Measurements from ENCODE around the gene REV3L.

Gene REV3L

GRCh38 chr6:111474106-111474505, 8.9 kb downstream of the REV3L start:
- Histone ChIP-seq H3K27me3 (replicated peaks; ENCODE audit: control insufficient read depth, insufficient read depth, low read length, poor library complexity, severe bottlenecking) (no peaks in the 10 kb centered on the region), H3K36me3 (ENCODE audit: control insufficient read depth, insufficient read depth, low read length) (no peaks in the 10 kb centered on the region), H3K27ac (ENCODE audit: insufficient read depth, low read length, poor library complexity, severe bottlenecking) (no peak overlapping the region), H3K4me1 (ENCODE audit: control insufficient read depth, insufficient read depth, low read length, poor library complexity, severe bottlenecking) (no peaks in the 10 kb centered on the region), H3K9me3 (ENCODE audit: control insufficient read depth, low read length) (no peaks in the 10 kb centered on the region), H3K4me3 (ENCODE audit: insufficient read depth, low read depth, low read length, poor library complexity, severe bottlenecking) (no peak overlapping the region)
- no peak for DNase-seq

DNA sequence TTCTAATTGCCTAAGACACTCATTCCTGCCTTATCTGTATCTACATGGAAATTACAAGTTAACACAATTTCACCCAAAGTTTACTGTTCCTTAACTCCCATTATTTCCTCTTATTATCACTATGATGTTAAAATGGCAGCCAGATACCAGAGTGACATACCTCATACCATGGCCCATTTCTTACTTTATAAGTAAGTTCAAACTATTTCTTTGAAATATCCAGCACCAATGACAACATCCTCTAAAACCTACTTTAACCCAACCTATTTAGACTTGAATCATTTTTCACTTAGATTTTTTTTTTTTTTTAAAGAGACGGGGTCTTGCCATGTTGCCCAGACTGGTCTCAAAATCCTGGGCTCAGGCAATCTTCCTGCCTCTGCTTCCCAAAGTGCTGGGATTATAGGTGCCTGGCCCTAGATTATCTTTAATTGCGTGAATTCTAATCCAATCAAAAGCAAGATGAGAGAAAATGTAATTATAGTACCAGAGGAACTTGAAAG, 10.0 kb downstream of the REV3L start:
- Histone ChIP-seq H3K4me1 (ENCODE audit: control insufficient read depth, insufficient read depth, low read length, poor library complexity, severe bottlenecking) (no peaks in the 10 kb centered on the region), H3K9me3 (ENCODE audit: control insufficient read depth, low read length) (no peaks in the 10 kb centered on the region), H3K36me3 (ENCODE audit: control insufficient read depth, insufficient read depth, low read length) (no peaks in the 10 kb centered on the region), H3K27ac (ENCODE audit: insufficient read depth, low read length, poor library complexity, severe bottlenecking) (no peak overlapping the region), H3K27me3 (replicated peaks; ENCODE audit: control insufficient read depth, insufficient read depth, low read length, poor library complexity, severe bottlenecking) (no peaks in the 10 kb centered on the region), H3K4me3 (ENCODE audit: insufficient read depth, low read depth, low read length, poor library complexity, severe bottlenecking) (no peak overlapping the region)
- no peak for DNase-seq

- H3K36me3 ChIP-seq (ENCODE audit: control insufficient read depth, insufficient read depth, low read length) = no peaks in the 10 kb centered on the region
- H3K27me3 ChIP-seq (replicated peaks; ENCODE audit: control insufficient read depth, insufficient read depth, low read length, poor library complexity, severe bottlenecking) = no peaks in the 10 kb centered on the region
- no peak overlapping the region for H3K4me3 ChIP-seq (ENCODE audit: insufficient read depth, low read depth, low read length, poor library complexity, severe bottlenecking)
- no peak for DNase-seq
- H3K9me3 ChIP-seq (ENCODE audit: control insufficient read depth, low read length) = no peaks in the 10 kb centered on the region
- H3K4me1 ChIP-seq (ENCODE audit: control insufficient read depth, insufficient read depth, low read length, poor library complexity, severe bottlenecking) = no peaks in the 10 kb centered on the region
- H3K27ac ChIP-seq (ENCODE audit: insufficient read depth, low read length, poor library complexity, severe bottlenecking) = no peak overlapping the region
Measured at GRCh38 chr6:111471958-111472357, 11.1 kb downstream of the REV3L start.

GRCh38 chr6:111471533-111471932, 11.5 kb downstream of the REV3L start:
- no peak for DNase-seq
- Histone ChIP-seq H3K27ac (ENCODE audit: insufficient read depth, low read length, poor library complexity, severe bottlenecking) (no peak overlapping the region), H3K9me3 (ENCODE audit: control insufficient read depth, low read length) (no peaks in the 10 kb centered on the region), H3K27me3 (replicated peaks; ENCODE audit: control insufficient read depth, insufficient read depth, low read length, poor library complexity, severe bottlenecking) (no peaks in the 10 kb centered on the region), H3K4me1 (ENCODE audit: control insufficient read depth, insufficient read depth, low read length, poor library complexity, severe bottlenecking) (no peaks in the 10 kb centered on the region), H3K36me3 (ENCODE audit: control insufficient read depth, insufficient read depth, low read length) (no peaks in the 10 kb centered on the region), H3K4me3 (ENCODE audit: insufficient read depth, low read depth, low read length, poor library complexity, severe bottlenecking) (no peak overlapping the region)

- H3K9me3 ChIP-seq (ENCODE audit: control insufficient read depth, low read length) = no peaks in the 10 kb centered on the region
- no peak overlapping the region for H3K27ac ChIP-seq (ENCODE audit: insufficient read depth, low read length, poor library complexity, severe bottlenecking)
- H3K4me3 ChIP-seq (ENCODE audit: insufficient read depth, low read depth, low read length, poor library complexity, severe bottlenecking) = no peak overlapping the region
- DNase-seq = no peak
- H3K27me3 ChIP-seq (replicated peaks; ENCODE audit: control insufficient read depth, insufficient read depth, low read length, poor library complexity, severe bottlenecking) = no peaks in the 10 kb centered on the region
- H3K36me3 ChIP-seq (ENCODE audit: control insufficient read depth, insufficient read depth, low read length) = no peaks in the 10 kb centered on the region
- no peaks in the 10 kb centered on the region for H3K4me1 ChIP-seq (ENCODE audit: control insufficient read depth, insufficient read depth, low read length, poor library complexity, severe bottlenecking)
Measured at GRCh38 chr6:111470991-111471390, 12.0 kb downstream of the REV3L start.

GRCh38 chr6:111469543-111469942, 13.5 kb downstream of the REV3L start:
- no peaks in the 10 kb centered on the region for H3K36me3 ChIP-seq (ENCODE audit: control insufficient read depth, insufficient read depth, low read length)
- no peak overlapping the region for H3K27ac ChIP-seq (ENCODE audit: insufficient read depth, low read length, poor library complexity, severe bottlenecking)
- no peaks in the 10 kb centered on the region for H3K4me1 ChIP-seq (ENCODE audit: control insufficient read depth, insufficient read depth, low read length, poor library complexity, severe bottlenecking)
- H3K27me3 ChIP-seq (replicated peaks; ENCODE audit: control insufficient read depth, insufficient read depth, low read length, poor library complexity, severe bottlenecking) = no peaks in the 10 kb centered on the region
- no peaks in the 10 kb centered on the region for H3K9me3 ChIP-seq (ENCODE audit: control insufficient read depth, low read length)
- no peak for DNase-seq
- H3K4me3 ChIP-seq (ENCODE audit: insufficient read depth, low read depth, low read length, poor library complexity, severe bottlenecking) = no peak overlapping the region

GRCh38 chr6:111468329-111469012, 14.5 kb downstream of the REV3L start:
- Histone ChIP-seq H3K36me3 (ENCODE audit: control insufficient read depth, insufficient read depth, low read length) (no peaks in the 10 kb centered on the region), H3K27me3 (replicated peaks; ENCODE audit: control insufficient read depth, insufficient read depth, low read length, poor library complexity, severe bottlenecking) (no peaks in the 10 kb centered on the region), H3K9me3 (ENCODE audit: control insufficient read depth, low read length) (no peaks in the 10 kb centered on the region), H3K27ac (ENCODE audit: insufficient read depth, low read length, poor library complexity, severe bottlenecking) (no peak overlapping the region), H3K4me1 (ENCODE audit: control insufficient read depth, insufficient read depth, low read length, poor library complexity, severe bottlenecking) (no peaks in the 10 kb centered on the region), H3K4me3 (ENCODE audit: insufficient read depth, low read depth, low read length, poor library complexity, severe bottlenecking) (no peak overlapping the region)
- no peak for DNase-seq

- peaks cover 4% of the 10 kb centered on the region for H3K36me3 ChIP-seq (ENCODE audit: control insufficient read depth, insufficient read depth, low read length)
- no peaks in the 10 kb centered on the region for H3K27me3 ChIP-seq (replicated peaks; ENCODE audit: control insufficient read depth, insufficient read depth, low read length, poor library complexity, severe bottlenecking)
- H3K4me3 ChIP-seq (ENCODE audit: insufficient read depth, low read depth, low read length, poor library complexity, severe bottlenecking) = no peak overlapping the region
- H3K9me3 ChIP-seq (ENCODE audit: control insufficient read depth, low read length) = no peaks in the 10 kb centered on the region
- no peaks in the 10 kb centered on the region for H3K4me1 ChIP-seq (ENCODE audit: control insufficient read depth, insufficient read depth, low read length, poor library complexity, severe bottlenecking)
- no peak for DNase-seq
- no peak overlapping the region for H3K27ac ChIP-seq (ENCODE audit: insufficient read depth, low read length, poor library complexity, severe bottlenecking)
Measured at GRCh38 chr6:111464184-111464583, 18.8 kb downstream of the REV3L start.

- no peak for DNase-seq
- no peaks in the 10 kb centered on the region for H3K9me3 ChIP-seq (ENCODE audit: control insufficient read depth, low read length)
- no peaks in the 10 kb centered on the region for H3K4me1 ChIP-seq (ENCODE audit: control insufficient read depth, insufficient read depth, low read length, poor library complexity, severe bottlenecking)
- no peaks in the 10 kb centered on the region for H3K27me3 ChIP-seq (replicated peaks; ENCODE audit: control insufficient read depth, insufficient read depth, low read length, poor library complexity, severe bottlenecking)
- H3K4me3 ChIP-seq (ENCODE audit: insufficient read depth, low read depth, low read length, poor library complexity, severe bottlenecking) = no peak overlapping the region
- H3K36me3 ChIP-seq (ENCODE audit: control insufficient read depth, insufficient read depth, low read length) = peaks cover 4% of the 10 kb centered on the region
- no peak overlapping the region for H3K27ac ChIP-seq (ENCODE audit: insufficient read depth, low read length, poor library complexity, severe bottlenecking)
Measured at GRCh38 chr6:111462770-111463391, 20.1 kb downstream of the REV3L start.

DNA sequence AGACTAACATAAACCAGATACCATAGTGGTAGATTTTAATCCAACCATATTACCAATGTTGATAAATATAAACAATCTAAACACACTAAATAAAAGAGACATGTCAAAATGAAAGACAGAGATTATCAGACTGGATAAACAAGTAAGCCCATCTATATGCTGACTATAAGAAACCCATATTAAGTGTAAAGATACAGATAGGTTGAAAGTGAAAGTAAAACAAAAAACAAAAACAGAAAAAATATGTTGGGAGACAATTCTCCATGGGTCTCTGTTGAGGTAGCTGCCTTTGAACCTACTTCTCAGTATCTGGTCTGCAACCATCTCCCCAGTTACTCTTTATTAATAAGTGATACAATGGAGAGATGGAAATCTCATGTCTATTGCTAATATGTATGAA, 21.2 kb downstream of the REV3L start:
- no peaks in the 10 kb centered on the region for H3K4me1 ChIP-seq (ENCODE audit: control insufficient read depth, insufficient read depth, low read length, poor library complexity, severe bottlenecking)
- H3K27ac ChIP-seq (ENCODE audit: insufficient read depth, low read length, poor library complexity, severe bottlenecking) = no peak overlapping the region
- peak overlapping the region; percentile 9 for H3K4me3 ChIP-seq (ENCODE audit: insufficient read depth, low read depth, low read length, poor library complexity, severe bottlenecking)
- H3K27me3 ChIP-seq (replicated peaks; ENCODE audit: control insufficient read depth, insufficient read depth, low read length, poor library complexity, severe bottlenecking) = no peaks in the 10 kb centered on the region
- no peaks in the 10 kb centered on the region for H3K9me3 ChIP-seq (ENCODE audit: control insufficient read depth, low read length)
- H3K36me3 ChIP-seq (ENCODE audit: control insufficient read depth, insufficient read depth, low read length) = peaks cover 4% of the 10 kb centered on the region
- DNase-seq = no peak
